GM18870 (cell line): Measurements from ENCODE around the gene FLRT1.

Experiments used
- ATAC-seq: cut with Tn5 transposase; IDR thresholded peaks from one replicate; pipeline ENCODE4 v1.9.1; 2021; ENCODE audit warnings: moderate library complexity; ENCODE audit not compliant: unreplicated experiment

FLRT1 gene

GRCh38 chr11:64035576-64035975, at the start of gene FLRT1:
FLRT1 (plus strand) TSS chr11:64035931; CDS start chr11:64116268, 80,337 bp downstream.
- ATAC-seq: no peak

- no peak for ATAC-seq
Measured at GRCh38 chr11:63986156-63986931, 49.4 kb upstream of the FLRT1 start, which contains the start of gene OTUB1. OTUB1 (plus strand) TSS chr11:63986438; CDS start chr11:63986457, 19 bp downstream.

GRCh38 chr11:63986932-63987513, 48.7 kb upstream of the FLRT1 start:
- no peak for ATAC-seq

GRCh38 chr11:63991558-63991957, 44.2 kb upstream of the FLRT1 start:
- no peak for ATAC-seq

GRCh38 chr11:63993100-63993499, 42.6 kb upstream of the FLRT1 start:
- no peak for ATAC-seq

- no peak for ATAC-seq
Measured at GRCh38 chr11:63993993-63994392, 41.7 kb upstream of the FLRT1 start.

GRCh38 chr11:63996512-63996911, 39.2 kb upstream of the FLRT1 start:
- no peak for ATAC-seq

- ATAC-seq: no peak
Measured at GRCh38 chr11:63997104-63997700, 38.5 kb upstream of the FLRT1 start.

- no peak for ATAC-seq
Measured at GRCh38 chr11:63997801-63998337, 37.9 kb upstream of the FLRT1 start.

- ATAC-seq: no peak
Measured at GRCh38 chr11:63998558-63999348, 37.0 kb upstream of the FLRT1 start.

- ATAC-seq: no peak
Measured at GRCh38 chr11:63999349-64000025, 36.2 kb upstream of the FLRT1 start.

- no peak for ATAC-seq
Measured at GRCh38 chr11:64000026-64000739, 35.5 kb upstream of the FLRT1 start.

- ATAC-seq: no peak
Measured at GRCh38 chr11:64000740-64001483, 34.8 kb upstream of the FLRT1 start.

GRCh38 chr11:64001484-64002420, 34.0 kb upstream of the FLRT1 start:
- ATAC-seq: no peak

- ATAC-seq: no peak
Measured at GRCh38 chr11:64003807-64004589, 31.7 kb upstream of the FLRT1 start.

- no peak for ATAC-seq
Measured at GRCh38 chr11:64004590-64004984, 31.1 kb upstream of the FLRT1 start.

GRCh38 chr11:64005691-64006090, 30.0 kb upstream of the FLRT1 start:
- no peak for ATAC-seq
